Ishikawa (cell line): ENCODE results near the gene GLT8D2.

Experiments used
- CREB1 ChIP-seq: IDR thresholded peaks from 2 replicates; pipeline ENCODE4 v1.6.1; 2012; ENCODE audit warnings: low read depth
- EGR1 ChIP-seq: IDR thresholded peaks from 2 replicates; pipeline ENCODE4 v1.6.1; 2012
- EP300 ChIP-seq: IDR thresholded peaks from 2 replicates; pipeline ENCODE4 v1.6.1; 2012; ENCODE audit warnings: borderline replicate concordance
- NFIC ChIP-seq: IDR thresholded peaks from 2 replicates; pipeline ENCODE4 v1.6.1; 2012
- RAD21 ChIP-seq: IDR thresholded peaks from 2 replicates; pipeline ENCODE4 v1.6.1; 2012; ENCODE audit warnings: low read depth
- TAF1 ChIP-seq: IDR thresholded peaks from 2 replicates; pipeline ENCODE4 v1.6.1; 2012; ENCODE audit warnings: low read depth, mild to moderate bottlenecking
- TCF12 ChIP-seq: IDR thresholded peaks from 2 replicates; pipeline ENCODE4 v1.6.1; 2012; ENCODE audit warnings: low read depth
- YY1 ChIP-seq: IDR thresholded peaks from 2 replicates; pipeline ENCODE4 v1.6.1; 2012; ENCODE audit warnings: low read depth

- TF ChIP-seq NFIC (no peak), EGR1 (no peak), YY1 (no peak), TCF12 (no peak), EP300 (no peak), TAF1 (no peak), CREB1 (no peak), RAD21 (no peak)
Observed at GRCh38 chr12:104094284-104094683, 44.3 kb upstream of the GLT8D2 start.
